HepG2 (cell line): ENCODE results near the gene BTAF1. TPM values are rescaled to one million over a fixed set of nuclear protein-coding genes. Genes with fewer than 3 reads are reported as not detected.

Experiments used
- ATAC-seq: fragments of 200-7000 bp; cut with Tn5 transposase; 3 replicates; pipeline ENCODE4 v1.9.1; 2020; ENCODE audit warnings: mild to moderate bottlenecking, moderate library complexity
- BruUV-seq: library from RNA; stranded (reverse); fragments of 400-500 nt; replicated peaks from 2 replicates; lab custom pipeline; 2021; lab: Mats Ljungman, UMichigan
- CTCF ChIA-PET: fragments of 300-600 bp; formaldehyde crosslinking; extraction: SDS; loops from one replicate; lab custom pipeline; 2021; ENCODE audit warnings: low total read pairs, inconsistent platforms, low intra/inter-chr PET ratio; lab: Yijun Ruan, JAX
- POLR2A ChIA-PET: fragments of 350-600 bp; sonication (Branson Sonifier 250); formaldehyde crosslinking; loops from one replicate; lab custom pipeline; 2020; ENCODE audit warnings: antibody characterized with exemption, inconsistent platforms; lab: Yijun Ruan, JAX
- DNase-seq: peaks from one replicate; pipeline ENCODE4 v3.0.0-alpha.2; 2015; ENCODE audit warnings: low spot score
- FAIRE-seq: peaks from 3 replicates; lab custom pipeline; 2011; peaks lifted over from hg19 to GRCh38; lab: Jason Lieb, UNC
- H2AFZ ChIP-seq: one replicate; pipeline ENCODE4 v1.6.1; 2011; ENCODE audit warnings: low read length, inconsistent platforms
- H3K27ac ChIP-seq: fragments of 300-600 bp; 3 replicates; pipeline ENCODE4 v1.8.0; 2011; ENCODE audit warnings: mixed run types, mild to moderate bottlenecking, mixed read lengths, low read length, inconsistent platforms; ENCODE audit not compliant: insufficient read depth; ENCODE audit errors: extremely low read length
- H3K27me3 ChIP-seq, 2 experiments: fragments of 200-600 bp in 1 of 2; 2 replicates in 1 of 2; 3 replicates in 1 of 2; pipeline versions ENCODE4 v1.6.0 to v1.8.0; 2011; ENCODE audit warnings: low read length in 2 of 2, mild to moderate bottlenecking in 2 of 2, moderate library complexity in 2 of 2, inconsistent platforms in 1 of 2; ENCODE audit not compliant: insufficient read depth in 2 of 2, control insufficient read depth in 1 of 2
- H3K36me3 ChIP-seq, 2 experiments: fragments of 200-600 bp in 1 of 2; replicated peaks in 1 of 2; 2 replicates in 1 of 2; 3 replicates in 1 of 2; pipeline versions ENCODE4 v1.5.1 to v1.8.0; 2011; ENCODE audit warnings: low read length in 2 of 2, inconsistent platforms in 1 of 2; ENCODE audit not compliant: insufficient read depth in 2 of 2, control insufficient read depth in 1 of 2
- H3K4me1 ChIP-seq: 2 replicates; pipeline ENCODE4 v1.5.1; 2012; ENCODE audit warnings: low read length, inconsistent platforms; ENCODE audit not compliant: insufficient read depth
- H3K4me2 ChIP-seq: 2 replicates; pipeline ENCODE4 v1.6.0; 2011; ENCODE audit warnings: low read depth, low read length, inconsistent platforms
- H3K4me3 ChIP-seq, 3 experiments: fragments of 200-600 bp in 1 of 3; sonication (generic), shearing (Covaris generic) in 1 of 3; replicated peaks in 1 of 3; 2 replicates each; pipeline ENCODE4 v1.5.1; 2011 to 2016; ENCODE audit warnings: low read length in 3 of 3, inconsistent platforms in 2 of 3, low read depth in 2 of 3, mild to moderate bottlenecking in 2 of 3, control low read depth in 1 of 3, mixed read lengths in 1 of 3; ENCODE audit not compliant: insufficient read depth in 1 of 3
- H3K79me2 ChIP-seq: one replicate; pipeline ENCODE4 v1.6.1; 2011; ENCODE audit warnings: low read length, inconsistent platforms; ENCODE audit not compliant: insufficient read depth
- H3K9ac ChIP-seq: 2 replicates; pipeline ENCODE4 v1.6.0; 2011; ENCODE audit warnings: mild to moderate bottlenecking, low read depth, low read length, inconsistent platforms; ENCODE audit not compliant: insufficient read depth
- H3K9me3 ChIP-seq: 2 replicates; pipeline ENCODE4 v1.5.1; 2012; ENCODE audit warnings: mild to moderate bottlenecking, low read length
- H4K20me1 ChIP-seq: 2 replicates; pipeline ENCODE4 v1.6.0; 2011; ENCODE audit warnings: inconsistent platforms, mild to moderate bottlenecking, low read length, moderate library complexity; ENCODE audit not compliant: insufficient read depth
- CHD4 ChIP-seq: fragments of 200-600 bp; sonication (generic); IDR thresholded peaks from 2 replicates; pipeline ENCODE4 v1.7.0; 2017; ENCODE audit warnings: mild to moderate bottlenecking, low read length, borderline replicate concordance
- HDAC1 ChIP-seq: sonication (generic); formaldehyde crosslinking; IDR thresholded peaks from 2 replicates; pipeline ENCODE4 v1.5.1; 2020; ENCODE audit warnings: mild to moderate bottlenecking, missing genetic modification reagents
- HMG20B ChIP-seq: conservative IDR thresholded peaks from 2 replicates; pipeline ENCODE4 v1.6.1; 2016; ENCODE audit warnings: missing genetic modification reagents, missing compliant biosample characterization
- HOXD1 ChIP-seq: sonication (generic); formaldehyde crosslinking; IDR thresholded peaks from 2 replicates; pipeline ENCODE4 v1.5.0; 2020; ENCODE audit warnings: missing genetic modification reagents
- MXD4 ChIP-seq: IDR thresholded peaks from 2 replicates; pipeline ENCODE4 v1.6.1; 2016; ENCODE audit warnings: mild to moderate bottlenecking, missing biosample characterization, missing genetic modification reagents
- MYC ChIP-seq: sonication (generic); formaldehyde crosslinking; IDR thresholded peaks from 2 replicates; pipeline ENCODE4 v1.9.0; 2021; ENCODE audit warnings: missing genetic modification reagents, borderline replicate concordance
- PAWR ChIP-seq: sonication (generic); formaldehyde crosslinking; IDR thresholded peaks from 2 replicates; pipeline ENCODE4 v1.4.0; 2020; ENCODE audit warnings: missing genetic modification reagents, mild to moderate bottlenecking, borderline replicate concordance
- SP5 ChIP-seq: IDR thresholded peaks from 2 replicates; pipeline ENCODE4 v1.6.1; 2016; ENCODE audit warnings: low read depth, borderline replicate concordance
- TAF1 ChIP-seq: sonication (generic); formaldehyde crosslinking; IDR thresholded peaks from 2 replicates; pipeline ENCODE4 v1.4.0; 2020; ENCODE audit warnings: missing genetic modification reagents
- ZEB1 ChIP-seq: IDR thresholded peaks from 2 replicates; pipeline ENCODE4 v1.6.1; 2012; ENCODE audit warnings: mild to moderate bottlenecking, low read depth, inconsistent platforms; ENCODE audit not compliant: insufficient replicate concordance
- ZFYVE20 ChIP-seq: sonication (generic); formaldehyde crosslinking; IDR thresholded peaks from 2 replicates; pipeline ENCODE4 v1.8.0; 2023; ENCODE audit warnings: low read depth, mild to moderate bottlenecking, moderate library complexity, missing genetic modification reagents, borderline replicate concordance
- ZNF331 ChIP-seq: sonication (generic); formaldehyde crosslinking; IDR thresholded peaks from 2 replicates; pipeline ENCODE4 v1.4.0; 2020; ENCODE audit warnings: missing genetic modification reagents
- WGBS: methylation state at CpG from one replicate; pipeline ENCODE4 v1.1.6; 2017; ENCODE audit warnings: low lambda C conversion rate; 5-methylcytosine and 5-hydroxymethylcytosine counted together
- in situ Hi-C: cut with HindIII; loops from 2 replicates; pipeline ENCODE4 v1.10.0; 2017; ENCODE audit warnings: low pct_unique_long_range_greater_than_20kb; ENCODE audit not compliant: extremely low pct_ligation_motif_present
- intact Hi-C: fragments of 100-400 bp; cut with micrococcal nuclease; formaldehyde crosslinking; loops from one replicate; pipeline ENCODE4 v1.10.0; 2022; ENCODE audit not compliant: unreplicated experiment
- polyA plus RNA-seq, 8 experiments: library from polyadenylated mRNA; depleted of rRNA in 3 of 8; stranded (reverse) in 7 of 8; unstranded in 1 of 8; fragments of >200 nt; fragmentation: Illumina TruSeq in 4 of 8; extraction: Trizol in 4 of 8; gene quantifications; 2 replicates each; pipeline versions ENCODE4 v1.2.1 to v1.2.3, GENCODE V29; 2011 to 2016; ENCODE audit warnings: low read depth in 4 of 8, missing spikeins in 1 of 8, mixed read lengths in 1 of 8; ENCODE audit not compliant: insufficient read depth in 1 of 8
- total RNA-seq, 5 experiments: library from RNA; depleted of rRNA; stranded (reverse); fragments of >200 nt; fragmentation: Illumina TruSeq; extraction: Trizol; gene quantifications; 2 replicates each; pipeline ENCODE4 v1.2.3, GENCODE V29; 2016; ENCODE audit warnings: low read depth in 1 of 5
- TF ChIP-seq, protein P1 (sequence below): sonication (generic); formaldehyde crosslinking; IDR thresholded peaks from 2 replicates; pipeline ENCODE4 v1.9.0; 2021; ENCODE audit warnings: missing genetic modification reagents, mild to moderate bottlenecking, borderline replicate concordance
- TF ChIP-seq, protein P2 (sequence below): sonication (generic); formaldehyde crosslinking; IDR thresholded peaks from 2 replicates; pipeline ENCODE4 v1.4.0; 2020; ENCODE audit warnings: missing genetic modification reagents
- TF ChIP-seq, protein P3 (sequence below): IDR thresholded peaks from 2 replicates; pipeline ENCODE4 v1.6.1; 2016; ENCODE audit warnings: missing compliant biosample characterization, missing genetic modification reagents, borderline replicate concordance

The BTAF1 gene
- total and polyA plus RNA-seq, 2 of the 13 experiments (the other 11 are each of a cell fraction or from before 2014, with no cell fraction given), result 38.6 to 54.1 TPM

DNA sequence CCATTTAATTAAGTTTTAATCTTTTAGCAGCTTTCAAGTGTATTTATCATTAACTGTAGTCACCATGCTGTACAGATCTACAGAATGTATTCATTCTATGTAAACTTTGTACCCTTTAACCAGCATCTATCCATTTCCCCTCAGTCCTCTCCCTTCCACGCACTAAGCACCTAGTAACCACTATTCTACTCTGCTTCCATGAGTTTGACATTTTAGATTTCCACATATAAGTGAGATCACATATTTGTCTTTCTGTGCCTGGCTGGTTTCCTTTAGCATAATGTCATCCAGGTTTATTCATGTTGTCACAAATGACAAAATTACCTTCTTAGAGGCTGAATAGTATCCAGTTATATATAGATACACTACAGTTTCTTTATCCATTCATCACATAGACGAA is 79.7 kb downstream of the BTAF1 start:
- 100% methylated on average over 2 of the region's 2 CpGs for WGBS
- H2AFZ ChIP-seq, result no peak overlapping the region
- TF ChIP-seq ZNF331 (CRISPR knock-in tag) (no peak), CHD4 (no peak), ZEB1 (no peak), MXD4 (CRISPR knock-in tag) (no peak), HDAC1 (CRISPR knock-in tag) (no peak)
- CTCF ChIA-PET, result no interaction called here
- H3K4me1 ChIP-seq, result no peaks in the 10 kb centered on the region
- in situ Hi-C loops (no loop called here), intact Hi-C loops (no loop called here)
- FAIRE-seq (no peak), DNase-seq (no peak), ATAC-seq (no peak)
- no peaks in the 10 kb centered on the region for H3K9me3 ChIP-seq
- no peaks in the 10 kb centered on the region for H3K27me3 ChIP-seq
- H3K79me2 ChIP-seq, result no peaks in the 10 kb centered on the region
- no peak overlapping the region for H3K4me2 ChIP-seq
- H3K36me3 ChIP-seq, result peaks cover 1 to 9% of the 10 kb centered on the region in 2 experiments; a peak in 4 of 5 replicates
- H3K4me3 ChIP-seq, result no peak overlapping the region
- no TSS peak for BruUV-seq
- H4K20me1 ChIP-seq, result no peaks in the 10 kb centered on the region
- H3K9ac ChIP-seq, result no peak overlapping the region
- H3K27ac ChIP-seq, result no peak overlapping the region
- POLR2A ChIA-PET, result no interaction called here

DNA sequence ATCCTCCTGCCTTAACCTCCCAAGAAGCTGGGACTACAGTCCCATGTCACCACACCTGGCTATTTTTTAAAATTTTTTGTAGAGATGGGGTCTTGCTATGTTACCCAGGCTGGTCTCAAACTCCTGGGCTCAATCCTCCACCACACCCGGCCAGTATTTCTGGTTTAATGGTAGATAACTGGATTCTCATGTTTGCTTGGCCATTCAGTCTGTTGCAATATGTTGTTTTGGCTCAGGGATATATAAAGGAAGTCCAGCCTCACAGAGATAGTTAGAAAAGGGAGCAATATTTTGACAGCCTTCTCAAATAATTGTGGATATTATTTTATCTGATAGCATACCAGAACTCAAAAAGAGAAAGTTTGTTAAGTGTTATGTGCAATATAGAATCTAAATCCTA is 82.4 kb downstream of the BTAF1 start:
- Histone ChIP-seq H3K4me1 (peaks cover 19% of the 10 kb centered on the region), H3K4me2 (no peak overlapping the region), H3K9me3 (no peaks in the 10 kb centered on the region), H2AFZ (no peak overlapping the region), H3K27ac (no peak overlapping the region), H3K4me3 (no peak overlapping the region), H3K36me3 (peaks cover 4 to 17% of the 10 kb centered on the region in 2 experiments; a peak in 2 of 5 replicates), H4K20me1 (no peaks in the 10 kb centered on the region), H3K79me2 (no peaks in the 10 kb centered on the region), H3K27me3 (no peaks in the 10 kb centered on the region), H3K9ac (no peak overlapping the region)
- FAIRE-seq (no peak), DNase-seq (no peak), ATAC-seq (no peak)
- ChIA-PET POLR2A (no interaction called here), CTCF (no interaction called here)
- no TSS peak for BruUV-seq
- 93% methylated on average over 1 of the region's 1 CpG for WGBS
- intact Hi-C loops, result no loop called here
- in situ Hi-C loops, result no loop called here
- TF ChIP-seq, protein P1, sequence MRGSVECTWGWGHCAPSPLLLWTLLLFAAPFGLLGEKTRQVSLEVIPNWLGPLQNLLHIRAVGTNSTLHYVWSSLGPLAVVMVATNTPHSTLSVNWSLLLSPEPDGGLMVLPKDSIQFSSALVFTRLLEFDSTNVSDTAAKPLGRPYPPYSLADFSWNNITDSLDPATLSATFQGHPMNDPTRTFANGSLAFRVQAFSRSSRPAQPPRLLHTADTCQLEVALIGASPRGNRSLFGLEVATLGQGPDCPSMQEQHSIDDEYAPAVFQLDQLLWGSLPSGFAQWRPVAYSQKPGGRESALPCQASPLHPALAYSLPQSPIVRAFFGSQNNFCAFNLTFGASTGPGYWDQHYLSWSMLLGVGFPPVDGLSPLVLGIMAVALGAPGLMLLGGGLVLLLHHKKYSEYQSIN (CRISPR knock-in tag), result no peak
- TF ChIP-seq, protein P2, sequence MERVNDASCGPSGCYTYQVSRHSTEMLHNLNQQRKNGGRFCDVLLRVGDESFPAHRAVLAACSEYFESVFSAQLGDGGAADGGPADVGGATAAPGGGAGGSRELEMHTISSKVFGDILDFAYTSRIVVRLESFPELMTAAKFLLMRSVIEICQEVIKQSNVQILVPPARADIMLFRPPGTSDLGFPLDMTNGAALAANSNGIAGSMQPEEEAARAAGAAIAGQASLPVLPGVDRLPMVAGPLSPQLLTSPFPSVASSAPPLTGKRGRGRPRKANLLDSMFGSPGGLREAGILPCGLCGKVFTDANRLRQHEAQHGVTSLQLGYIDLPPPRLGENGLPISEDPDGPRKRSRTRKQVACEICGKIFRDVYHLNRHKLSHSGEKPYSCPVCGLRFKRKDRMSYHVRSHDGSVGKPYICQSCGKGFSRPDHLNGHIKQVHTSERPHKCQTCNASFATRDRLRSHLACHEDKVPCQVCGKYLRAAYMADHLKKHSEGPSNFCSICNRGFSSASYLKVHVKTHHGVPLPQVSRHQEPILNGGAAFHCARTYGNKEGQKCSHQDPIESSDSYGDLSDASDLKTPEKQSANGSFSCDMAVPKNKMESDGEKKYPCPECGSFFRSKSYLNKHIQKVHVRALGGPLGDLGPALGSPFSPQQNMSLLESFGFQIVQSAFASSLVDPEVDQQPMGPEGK (CRISPR knock-in tag), result no peak
- TF ChIP-seq PAWR (CRISPR knock-in tag) (no peak), ZFYVE20 (CRISPR knock-in tag) (no peak), HOXD1 (no peak), TAF1 (no peak), SP5 (CRISPR knock-in tag) (no peak), HMG20B (CRISPR knock-in tag) (no peak), MYC (CRISPR knock-in tag) (no peak)
- TF ChIP-seq, protein P3, sequence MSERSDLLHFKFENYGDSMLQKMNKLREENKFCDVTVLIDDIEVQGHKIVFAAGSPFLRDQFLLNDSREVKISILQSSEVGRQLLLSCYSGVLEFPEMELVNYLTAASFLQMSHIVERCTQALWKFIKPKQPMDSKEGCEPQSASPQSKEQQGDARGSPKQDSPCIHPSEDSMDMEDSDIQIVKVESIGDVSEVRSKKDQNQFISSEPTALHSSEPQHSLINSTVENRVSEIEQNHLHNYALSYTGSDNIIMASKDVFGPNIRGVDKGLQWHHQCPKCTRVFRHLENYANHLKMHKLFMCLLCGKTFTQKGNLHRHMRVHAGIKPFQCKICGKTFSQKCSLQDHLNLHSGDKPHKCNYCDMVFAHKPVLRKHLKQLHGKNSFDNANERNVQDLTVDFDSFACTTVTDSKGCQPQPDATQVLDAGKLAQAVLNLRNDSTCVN (CRISPR knock-in tag), result no peak
